ENCODE results near the gene HMBS.
"Not testable (repeated sequence)": the region's sequence is repeated elsewhere in the genome, so short reads cannot be mapped to it uniquely, and the experiment has no call there.

HMBS gene

DNA sequence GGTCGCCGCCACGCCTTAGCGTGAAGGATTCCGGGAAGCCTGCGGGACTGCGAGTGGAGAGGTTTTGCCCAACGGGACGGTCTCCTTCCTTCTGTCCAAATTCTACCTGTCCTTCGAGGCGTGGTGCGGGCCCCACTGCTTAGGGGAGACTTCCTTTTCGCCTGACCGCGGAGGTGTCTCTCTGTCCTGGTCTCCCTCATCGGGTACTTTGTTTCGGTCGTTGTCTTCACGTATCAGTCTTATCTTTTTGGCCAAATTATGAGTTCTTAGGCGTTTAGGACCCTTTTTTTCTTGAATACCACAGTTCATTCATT lies 37.1 kb downstream of the HMBS start:
- no peak for DNase-seq

DNA sequence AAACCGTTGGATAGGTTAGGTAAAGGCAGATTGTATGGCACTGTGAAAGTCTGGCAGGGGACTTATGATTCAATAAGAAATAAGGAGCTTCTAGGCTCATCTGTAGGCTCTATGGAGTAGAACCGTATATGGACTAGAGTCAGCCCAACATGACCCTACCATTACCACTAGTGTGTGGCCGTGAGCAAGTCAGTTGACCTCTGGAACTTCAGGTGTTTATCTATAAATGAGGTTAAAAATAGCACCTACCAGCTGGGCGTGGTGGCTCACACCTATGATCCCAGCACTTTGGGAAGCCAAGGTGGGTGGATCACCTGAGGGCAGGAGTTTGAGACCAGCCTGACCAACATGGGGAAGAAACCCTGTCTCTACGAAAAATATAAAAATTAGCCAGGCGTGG lies 41.1 kb downstream of the HMBS start:
- no peak for DNase-seq

DNA sequence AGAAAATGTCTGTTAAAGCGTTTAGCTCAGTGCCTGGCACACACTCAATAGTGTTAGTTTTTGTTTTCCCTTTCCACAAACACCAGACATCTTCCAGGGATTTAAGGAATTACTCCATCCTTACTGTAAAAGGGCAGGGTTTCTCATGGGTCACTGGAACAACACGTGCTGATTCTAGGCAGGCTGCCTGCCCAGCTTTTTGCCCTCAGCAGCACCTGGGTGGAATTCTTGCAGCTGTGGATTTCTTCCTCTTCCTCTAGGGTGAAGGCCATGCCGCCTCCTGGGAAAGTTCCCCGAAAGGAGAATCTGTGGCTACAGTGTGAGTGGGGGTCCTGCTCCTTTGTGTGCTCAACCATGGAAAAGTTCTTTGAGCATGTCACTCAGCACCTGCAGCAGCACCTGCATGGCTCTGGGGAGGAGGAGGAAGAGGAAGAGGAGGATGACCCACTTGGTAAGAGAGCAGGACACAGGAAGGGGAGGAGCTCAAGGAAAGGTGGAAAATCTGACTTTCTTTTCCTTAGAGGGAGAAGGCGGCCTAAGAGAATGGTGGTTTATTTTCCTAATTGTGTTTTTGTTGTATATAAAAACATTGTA lies 42.1 kb downstream of the HMBS start:
- DNase-seq, result no peak

DNA sequence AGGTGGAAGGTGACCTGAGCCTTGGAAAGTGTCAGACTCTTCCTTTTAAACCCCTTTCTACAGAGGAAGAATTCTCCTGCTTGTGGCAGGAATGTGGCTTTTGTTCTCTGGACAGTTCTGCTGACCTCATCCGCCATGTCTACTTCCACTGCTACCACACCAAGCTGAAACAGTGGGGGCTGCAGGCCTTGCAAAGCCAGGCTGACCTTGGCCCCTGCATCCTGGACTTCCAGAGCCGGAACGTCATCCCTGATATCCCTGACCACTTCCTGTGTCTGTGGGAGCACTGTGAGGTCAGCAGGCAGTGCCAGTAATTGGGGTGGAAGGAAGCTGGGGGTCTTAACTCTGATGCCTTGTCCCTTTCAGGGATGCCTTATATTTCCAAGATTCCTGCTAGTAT lies 46.0 kb downstream of the HMBS start:
- DNase-seq, result no peak

DNA sequence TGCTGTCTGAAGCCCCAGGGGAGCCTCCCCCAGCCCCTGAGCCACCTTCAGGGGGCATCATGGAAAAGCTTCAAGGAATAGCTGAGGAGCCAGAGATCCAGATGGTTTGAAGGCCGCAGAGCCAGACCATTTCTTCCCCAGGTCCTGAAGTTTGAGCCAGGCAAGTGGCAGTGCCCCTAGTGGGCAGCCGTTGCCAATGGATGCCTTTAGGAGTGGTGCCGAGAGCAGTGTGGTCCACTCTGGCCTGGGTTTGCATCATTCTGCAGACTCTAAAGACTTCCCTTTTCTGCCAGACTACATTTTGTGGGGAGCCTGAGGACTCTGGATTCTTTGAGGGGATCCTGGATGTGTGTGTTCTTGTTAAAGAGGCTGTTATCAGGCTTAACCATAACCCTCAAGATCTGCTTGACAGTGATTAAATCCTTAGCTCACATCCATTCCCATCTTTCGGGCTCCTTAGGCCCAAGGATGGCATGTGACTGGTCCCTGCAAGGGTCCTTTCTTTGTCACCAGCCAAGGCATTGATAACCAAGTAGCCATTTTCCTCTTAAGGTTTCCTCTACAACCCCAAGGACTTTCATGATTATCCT lies 49.8 kb downstream of the HMBS start:
- peak; percentile 10 for DNase-seq

DNA sequence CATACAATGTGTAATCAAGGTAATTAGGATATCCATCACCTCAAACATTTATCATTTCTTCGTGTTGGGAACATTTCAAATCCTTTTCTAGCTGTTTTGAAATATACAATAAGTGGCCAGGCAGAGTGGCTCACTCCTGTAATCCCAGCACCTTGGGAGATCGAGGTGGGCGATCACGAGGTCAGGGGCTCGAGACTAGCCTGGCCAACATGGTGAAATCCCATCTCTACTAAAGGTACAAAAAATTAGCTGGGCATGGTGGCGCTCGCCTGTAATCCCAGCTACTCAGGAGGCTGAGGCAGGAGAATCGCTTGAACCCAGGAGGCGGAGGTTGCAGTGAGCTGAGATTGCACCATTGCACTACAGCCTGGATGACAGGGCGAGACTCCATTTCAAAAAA lies 54.6 kb downstream of the HMBS start:
- DNase-seq, result not testable (repeated sequence)
